Right lobe of liver (tissue), 6 donors: ENCODE measurements around the gene OTP. TPM values are rescaled to one million over a fixed set of nuclear protein-coding genes. Genes with fewer than 3 reads are reported as not detected.
"Not testable (repeated sequence)": the region's sequence is repeated elsewhere in the genome, so short reads cannot be mapped to it uniquely, and the experiment has no call there.

ENCODE experiments used
- ATAC-seq, 4 donors: fragments of 200-7000 bp; cut with Tn5 transposase; one replicate each; pipeline ENCODE4 v1.9.1; 2020; ENCODE audit warnings: mild to moderate bottlenecking in 4 of 4, moderate library complexity in 4 of 4
- DNase-seq, 3 donors: peaks; one replicate each; pipeline ENCODE4 v3.0.0-alpha.2; 2020
- H3K27ac ChIP-seq, 3 donors: fragments of 200-600 bp; one replicate each; pipeline ENCODE4 v1.8.0; 2022
- H3K27me3 ChIP-seq, 2 donors: fragments of 200-600 bp; one replicate each; pipeline ENCODE4 v1.8.0; 2022
- H3K36me3 ChIP-seq, 4 donors: fragments of 200-600 bp; sonication (generic) in 1 of 4; one replicate each; pipeline versions ENCODE4 v1.5.1 to v1.8.0; 2017 to 2022; ENCODE audit warnings: control low read depth in 1 of 4
- H3K4me1 ChIP-seq, 4 donors: fragments of 200-600 bp; sonication (generic) in 1 of 4; one replicate each; pipeline versions ENCODE4 v1.5.1 to v1.8.0; 2017 to 2022; ENCODE audit warnings: control low read depth in 1 of 4
- H3K4me3 ChIP-seq, 3 donors: fragments of 200-600 bp; one replicate each; pipeline ENCODE4 v1.8.0; 2022
- H3K9me3 ChIP-seq, 4 donors: fragments of 200-600 bp; sonication (generic) in 1 of 4; one replicate each; pipeline versions ENCODE4 v1.5.1 to v1.8.0; 2017 to 2022; ENCODE audit warnings: control low read depth in 1 of 4
- POLR2A ChIP-seq: fragments of 450-650 bp; IDR thresholded peaks from one replicate; pipeline ENCODE4 v1.6.1; 2017; ENCODE audit warnings: antibody characterized with exemption, mild to moderate bottlenecking
- WGBS: methylation state at CpG from one replicate; pipeline ENCODE4 v1.1.6; 2018; ENCODE audit warnings: low coverage, low lambda C conversion rate; ENCODE audit not compliant: insufficient coverage; ENCODE audit errors: missing lambda C conversion rate; 5-methylcytosine and 5-hydroxymethylcytosine counted together
- intact Hi-C, 2 donors: fragments of 100-400 bp; cut with DNase I; formaldehyde crosslinking; loops; one replicate each; pipeline versions ENCODE4 v1.11.2 to v1.14.1; 2022
- total RNA-seq, 6 experiments: library from RNA; depleted of rRNA in 2 of 6; stranded (reverse); fragments of >200 nt in 2 of 6; fragmentation: NEBNext Ultra II Directional in 3 of 6; extraction: Animal tissue kit (Norgen Biotek cat#: 25700) in 3 of 6; gene quantifications; one replicate each; pipeline versions ENCODE4 v1.1.0 to v1.2.4, GENCODE V29; 2016 to 2023
- TF ChIP-seq, protein P1 (sequence below), 4 donors: fragments of 200-600 bp in 3 of 4; fragments of 450-650 bp in 1 of 4; IDR thresholded peaks; one replicate each; pipeline versions ENCODE4 v1.5.1 to v1.8.0; 2016 to 2022; ENCODE audit warnings: antibody characterized with exemption in 4 of 4, mild to moderate bottlenecking in 2 of 4
- donor health status: DM: no; HTN: yes; CAD: no.
- donor health status: DM: no; HTN: no; CAD: no.
- donor health status: DM: no; HTN: no; CAD: no.
- donor health status: DM: no; HTN: yes; CAD: no.
- donor health status: DM: no; HTN: yes; CAD: no.

OTP gene
- total RNA-seq, 6 experiments from 2014 or later = not detected

DNA sequence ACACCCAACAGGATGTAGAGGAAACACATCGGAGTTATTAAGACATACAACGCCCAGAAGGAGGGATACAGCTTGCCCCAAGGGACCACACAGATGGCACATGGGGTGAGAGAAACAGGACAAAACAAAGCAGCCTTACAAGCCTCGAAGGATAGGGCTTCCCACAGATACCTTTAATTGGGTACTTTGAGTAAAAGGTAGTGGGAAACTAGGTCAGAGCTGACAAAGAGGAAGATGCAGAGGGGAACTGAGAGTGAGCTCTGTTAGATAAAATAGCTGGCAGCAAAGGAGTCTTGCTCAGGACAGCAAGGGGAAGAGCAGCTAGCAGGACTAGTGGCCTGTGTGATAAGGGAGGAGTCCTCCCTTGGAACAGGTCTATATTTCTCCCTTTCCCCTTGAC is 48.2 kb downstream of the OTP start:
- TF ChIP-seq, protein P1, sequence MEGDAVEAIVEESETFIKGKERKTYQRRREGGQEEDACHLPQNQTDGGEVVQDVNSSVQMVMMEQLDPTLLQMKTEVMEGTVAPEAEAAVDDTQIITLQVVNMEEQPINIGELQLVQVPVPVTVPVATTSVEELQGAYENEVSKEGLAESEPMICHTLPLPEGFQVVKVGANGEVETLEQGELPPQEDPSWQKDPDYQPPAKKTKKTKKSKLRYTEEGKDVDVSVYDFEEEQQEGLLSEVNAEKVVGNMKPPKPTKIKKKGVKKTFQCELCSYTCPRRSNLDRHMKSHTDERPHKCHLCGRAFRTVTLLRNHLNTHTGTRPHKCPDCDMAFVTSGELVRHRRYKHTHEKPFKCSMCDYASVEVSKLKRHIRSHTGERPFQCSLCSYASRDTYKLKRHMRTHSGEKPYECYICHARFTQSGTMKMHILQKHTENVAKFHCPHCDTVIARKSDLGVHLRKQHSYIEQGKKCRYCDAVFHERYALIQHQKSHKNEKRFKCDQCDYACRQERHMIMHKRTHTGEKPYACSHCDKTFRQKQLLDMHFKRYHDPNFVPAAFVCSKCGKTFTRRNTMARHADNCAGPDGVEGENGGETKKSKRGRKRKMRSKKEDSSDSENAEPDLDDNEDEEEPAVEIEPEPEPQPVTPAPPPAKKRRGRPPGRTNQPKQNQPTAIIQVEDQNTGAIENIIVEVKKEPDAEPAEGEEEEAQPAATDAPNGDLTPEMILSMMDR (IDR thresholded peaks at IDR 0.05) = no peak
- TF ChIP-seq POLR2A = no peak
- Histone ChIP-seq H3K27me3 (no peaks in the 10 kb centered on the region), H3K4me3 (no peak overlapping the region), H3K36me3 (no peaks in the 10 kb centered on the region), H3K4me1 (no peaks in the 10 kb centered on the region), H3K27ac (no peak overlapping the region), H3K9me3 (no peaks in the 10 kb centered on the region)
- 57% methylated on average over 3 of the region's 3 CpGs for WGBS
- no peak for DNase-seq
- ATAC-seq = no peak
- intact Hi-C loops = no loop called here

DNA sequence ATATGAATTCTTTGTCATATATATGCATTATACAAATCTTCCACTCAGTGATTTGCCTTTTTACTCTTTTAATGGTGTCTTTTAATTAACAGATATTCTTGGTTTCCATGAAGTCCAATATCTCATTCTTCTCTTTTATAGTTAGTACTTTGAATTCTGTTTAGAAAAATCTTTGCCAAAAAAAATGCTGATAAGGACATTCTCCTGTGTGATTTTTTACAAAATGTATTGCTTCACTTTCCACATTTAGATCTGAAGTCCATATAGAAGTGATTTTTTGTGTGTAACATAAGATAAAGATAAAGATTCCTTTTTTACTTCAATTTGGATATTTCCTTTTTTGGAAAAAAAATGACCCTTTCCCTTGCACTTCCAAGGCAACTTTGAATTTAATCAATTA is 50.3 kb downstream of the OTP start:
- Histone ChIP-seq H3K36me3 (no peaks in the 10 kb centered on the region), H3K27ac (no peak overlapping the region), H3K4me1 (no peaks in the 10 kb centered on the region), H3K4me3 (no peak overlapping the region), H3K9me3 (no peaks in the 10 kb centered on the region), H3K27me3 (no peaks in the 10 kb centered on the region)
- ATAC-seq (no peak), DNase-seq (no peak)
- TF ChIP-seq, protein P1 (IDR thresholded peaks at IDR 0.05) = no peak
- TF ChIP-seq POLR2A = no peak
- intact Hi-C loops = no loop called here

DNA sequence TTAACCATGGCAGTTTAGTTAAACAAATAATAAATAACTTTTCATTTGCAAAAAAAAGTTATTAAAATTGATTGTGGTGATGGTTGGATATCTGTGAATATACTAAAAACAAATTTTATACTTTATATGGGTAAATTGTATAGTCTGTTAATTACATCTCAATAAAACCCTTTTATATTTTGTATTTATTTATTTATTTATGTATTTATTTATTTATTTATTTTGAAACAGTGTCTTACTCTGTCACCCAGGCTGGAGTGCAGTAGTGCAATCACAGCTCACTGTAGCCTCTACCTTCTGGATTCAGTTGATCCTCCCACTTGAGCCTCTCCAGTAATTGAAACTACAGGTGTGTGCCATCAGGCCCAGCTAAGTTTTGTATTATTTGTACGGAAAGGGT is 52.4 kb downstream of the OTP start:
- DNase-seq (no peak), ATAC-seq (no peak)
- Histone ChIP-seq H3K27ac (no peak overlapping the region), H3K9me3 (no peaks in the 10 kb centered on the region), H3K36me3 (no peaks in the 10 kb centered on the region), H3K27me3 (no peaks in the 10 kb centered on the region), H3K4me3 (no peak overlapping the region), H3K4me1 (no peaks in the 10 kb centered on the region)
- no peak for TF ChIP-seq POLR2A
- TF ChIP-seq, protein P1 (IDR thresholded peaks at IDR 0.05) = no peak
- intact Hi-C loops = no loop called here
- 100% methylated on average over 1 of the region's 1 CpG for WGBS

- H3K27ac ChIP-seq, H3K27me3 ChIP-seq, DNase-seq, ATAC-seq, H3K36me3 ChIP-seq, H3K4me3 ChIP-seq, intact Hi-C loops, H3K9me3 ChIP-seq, H3K4me1 ChIP-seq: not testable (repeated sequence)
- 66% methylated on average over 7 of the region's 7 CpGs for WGBS
Observed at GRCh38 chr5:77582143-77582542, 56.4 kb downstream of the OTP start.

Other genes with a start within 250 kb of the OTP start
- 10 to 100 TPM; 12.9 to 17.7 (median 17.6) TPM for gene WDR41, start 146.4 kb downstream of the OTP start, total RNA-seq
- gene TBCA, start 137.6 kb upstream of the OTP start, total RNA-seq = 100 to 1,000 TPM in 4 of 6 experiments, 10 to 100 TPM in 2; 92.1 to 165 (median 127) TPM